Dermis microvascular lymphatic vessel endothelial cell (primary cell): ENCODE data around the gene RFX4. TPM values are rescaled to one million over a fixed set of nuclear protein-coding genes. Genes with fewer than 3 reads are reported as not detected.

ENCODE experiments used
- DNase-seq, 2 donors: peaks; one replicate each; pipeline versions ENCODE4 v3.0.0 to v3.0.0-alpha.2; 2010; ENCODE audit warnings: low read depth in 2 of 2
- total RNA-seq: library from RNA; depleted of rRNA; stranded (reverse); fragments of >200 nt; gene quantifications from 2 replicates; pipeline ENCODE4 v1.2.1, GENCODE V29; 2014

The RFX4 gene
- total RNA-seq, 1 donor from 2014 or later, result not detected

- DNase-seq, result no peak
Measured at GRCh38 chr12:106646472-106646871, 63.7 kb downstream of the RFX4 start.

GRCh38 chr12:106647793-106648514 lies 65.2 kb downstream of the RFX4 start:
- no peak for DNase-seq

DNA sequence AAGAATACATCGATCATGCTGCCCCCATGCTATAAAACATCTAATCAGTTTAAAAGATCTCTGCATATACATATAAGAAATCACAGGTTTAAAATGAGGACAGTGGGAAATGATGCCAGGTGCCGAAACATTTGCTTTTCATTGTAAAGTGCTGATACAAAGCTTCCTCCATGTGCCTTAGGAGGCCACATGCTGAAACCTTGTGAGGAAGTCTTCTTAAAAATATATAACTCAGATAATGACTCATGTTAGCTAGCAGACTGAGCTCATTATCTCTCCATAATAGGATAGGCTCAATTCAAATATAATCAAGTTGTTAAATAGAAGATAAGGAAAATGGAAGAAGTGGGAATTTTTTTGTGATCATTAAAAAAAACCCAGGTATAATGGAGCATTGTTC lies 65.9 kb downstream of the RFX4 start:
- no peak for DNase-seq

DNA sequence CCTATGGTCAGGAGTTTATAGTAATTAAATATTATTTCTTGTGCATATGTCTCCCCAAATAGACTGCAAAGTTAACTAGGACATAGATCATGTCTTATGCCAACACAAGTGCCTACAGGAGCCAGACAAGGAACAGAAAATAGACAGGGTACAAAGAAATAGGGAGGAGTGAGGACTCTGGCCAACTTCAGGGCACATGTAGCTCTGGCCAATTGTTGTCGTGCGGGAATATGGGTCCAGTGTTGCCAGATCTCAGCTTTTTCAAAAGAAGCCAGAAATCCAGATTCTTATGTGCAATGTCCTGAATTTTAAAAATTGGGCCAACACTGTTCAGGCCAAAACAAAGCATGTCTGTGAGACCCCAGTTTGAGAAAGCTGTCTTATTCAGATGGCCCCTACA lies 68.7 kb downstream of the RFX4 start:
- no peak for DNase-seq

- no peak for DNase-seq
Measured at GRCh38 chr12:106652510-106653015, 69.8 kb downstream of the RFX4 start.

- no peak for DNase-seq
Measured at GRCh38 chr12:106655577-106655976, 72.8 kb downstream of the RFX4 start.

DNA sequence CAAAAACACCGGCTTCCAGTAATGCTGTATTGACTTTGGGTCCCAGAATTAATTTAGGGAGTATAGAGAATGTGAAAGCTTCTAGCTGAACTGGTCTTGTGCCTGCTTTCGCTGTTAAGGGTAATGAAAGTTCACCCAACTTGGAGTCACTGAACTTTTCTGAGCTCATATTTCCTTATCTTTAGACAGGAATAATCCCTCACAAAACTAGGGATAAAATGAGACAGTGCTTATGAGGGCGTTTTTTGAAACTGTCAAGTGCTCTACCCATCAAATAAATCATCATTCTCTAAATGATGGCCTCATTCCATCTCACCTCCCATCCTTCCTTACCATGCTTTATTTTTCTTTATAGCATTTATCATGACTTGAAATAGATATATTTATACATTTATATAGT lies 74.7 kb downstream of the RFX4 start:
- DNase-seq, result no peak

DNA sequence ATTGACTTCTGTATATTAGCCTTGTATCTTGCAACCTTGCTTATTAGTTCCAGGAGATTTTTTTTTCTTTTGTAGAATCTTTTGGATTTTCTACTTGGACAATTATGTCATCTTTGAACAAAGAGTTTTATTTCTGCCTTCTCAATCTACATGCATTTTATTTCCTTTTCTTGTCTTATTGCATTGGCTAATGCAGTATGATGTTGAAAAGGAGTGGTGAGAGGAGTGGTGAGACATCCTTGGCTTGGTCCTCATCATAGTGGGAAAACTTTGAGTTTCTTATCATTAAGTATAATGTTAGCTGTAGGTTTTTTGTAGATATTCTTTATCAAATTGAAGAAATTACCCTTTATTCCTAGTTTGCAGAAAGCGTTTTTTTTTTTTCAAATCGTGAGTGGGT lies 80.6 kb downstream of the RFX4 start:
- no peak for DNase-seq

GRCh38 chr12:106669216-106669615 lies 86.4 kb downstream of the RFX4 start:
- no peak for DNase-seq

- DNase-seq, result no peak
Measured at GRCh38 chr12:106670131-106670530, 87.3 kb downstream of the RFX4 start.

GRCh38 chr12:106671840-106672239 lies 89.0 kb downstream of the RFX4 start:
- DNase-seq, result no peak

DNA sequence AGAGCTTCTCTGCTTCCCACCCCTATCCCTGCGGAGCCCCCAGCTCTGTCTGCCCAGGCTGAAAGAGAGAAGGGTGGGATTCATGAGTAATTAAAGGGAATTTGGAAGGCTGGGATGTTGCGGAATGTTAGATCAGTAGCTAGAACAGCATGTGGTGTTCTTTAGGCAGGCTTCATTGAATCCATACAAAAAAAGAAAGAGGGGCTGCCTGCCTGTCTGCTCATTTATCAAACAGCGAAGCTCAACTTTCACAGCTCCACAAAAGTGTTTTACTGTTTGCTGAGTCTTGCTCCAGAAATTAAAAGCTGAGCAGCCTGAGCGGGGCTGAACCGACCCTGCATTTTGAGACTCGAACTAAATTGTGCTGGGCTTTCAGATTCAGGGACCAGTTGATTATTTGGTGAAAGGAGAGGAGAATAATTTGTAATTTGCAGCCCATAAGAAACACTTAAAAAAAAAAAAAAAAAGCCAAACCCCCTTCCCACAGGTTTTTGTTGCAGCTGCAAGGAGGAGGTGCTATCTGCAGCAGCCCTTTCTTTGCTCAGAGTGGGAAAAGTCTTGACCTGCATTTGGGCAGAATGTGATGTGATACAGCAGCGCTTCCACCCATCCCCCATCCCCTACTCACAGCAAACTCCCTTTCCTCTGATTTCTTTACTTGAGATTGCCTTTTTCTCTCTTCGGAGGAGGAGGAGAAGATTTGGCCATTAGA lies 89.7 kb downstream of the RFX4 start:
- no peak for DNase-seq

- no peak for DNase-seq
Measured at GRCh38 chr12:106673141-106673540, 90.3 kb downstream of the RFX4 start.

DNA sequence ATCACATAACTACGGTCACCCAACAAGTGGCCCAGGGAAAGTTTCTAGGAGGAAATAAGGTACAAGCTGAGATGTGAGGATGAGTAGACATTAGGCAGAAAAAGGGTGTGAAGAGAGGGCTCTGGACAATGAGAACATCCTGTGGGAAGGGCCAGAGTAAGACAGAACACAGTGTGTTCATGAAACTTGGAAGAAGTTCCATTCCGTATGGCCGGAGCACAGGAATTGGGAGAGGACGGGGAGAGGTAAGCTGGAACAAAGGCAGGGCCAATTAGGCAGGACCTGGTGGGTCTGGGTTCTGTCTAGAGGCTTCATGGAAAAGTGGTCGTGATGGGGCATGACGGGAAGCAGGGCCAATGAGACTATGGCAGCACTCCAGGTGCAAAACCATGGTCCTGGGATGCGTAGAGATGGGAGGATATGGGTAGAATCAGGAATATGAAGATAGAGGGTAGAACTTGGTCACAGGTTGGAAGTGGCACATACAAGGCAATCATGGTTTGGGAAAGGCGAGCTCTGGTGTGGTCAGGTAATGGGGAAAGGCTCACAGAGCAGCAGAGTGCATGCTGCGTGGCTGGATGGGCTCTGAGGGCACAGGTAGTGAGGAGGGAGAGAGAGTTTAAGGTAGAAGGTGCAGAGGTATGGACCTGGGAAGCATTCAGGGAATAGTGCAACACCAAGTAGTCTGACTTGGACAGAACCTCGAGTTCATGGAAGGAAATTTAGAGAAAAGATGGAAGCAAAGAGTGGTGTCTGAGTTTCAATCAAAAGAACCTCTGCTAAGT lies 93.0 kb downstream of the RFX4 start:
- DNase-seq, result no peak

GRCh38 chr12:106679574-106679973 lies 96.8 kb downstream of the RFX4 start:
- DNase-seq, result no peak

GRCh38 chr12:106680280-106680679 lies 97.5 kb downstream of the RFX4 start:
- DNase-seq, result no peak

DNA sequence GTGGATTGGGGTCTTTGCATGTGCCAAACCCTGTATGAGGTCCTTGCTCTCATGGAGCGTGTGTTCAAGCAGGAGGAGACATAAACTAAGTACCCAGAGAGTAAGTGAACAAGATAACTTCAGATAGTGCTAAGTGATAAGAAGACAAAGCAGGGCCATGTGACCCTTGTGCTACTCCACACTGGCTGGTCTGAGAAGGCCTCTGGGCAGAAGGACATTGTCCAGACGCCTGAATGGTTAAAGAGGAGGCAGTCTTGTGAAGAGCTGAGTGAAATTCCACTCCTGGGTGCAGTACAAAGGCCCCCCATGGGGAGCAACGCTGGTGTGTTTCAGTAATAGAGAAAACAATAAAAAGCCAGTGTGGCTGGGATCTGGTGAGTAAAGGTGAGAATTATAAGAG lies 98.4 kb downstream of the RFX4 start:
- no peak for DNase-seq

- peak; percentile 20 to 51 for DNase-seq
Measured at GRCh38 chr12:106682594-106683234, 99.9 kb downstream of the RFX4 start.

GRCh38 chr12:106684497-106684896 lies 101.7 kb downstream of the RFX4 start:
- DNase-seq, result no peak

DNA sequence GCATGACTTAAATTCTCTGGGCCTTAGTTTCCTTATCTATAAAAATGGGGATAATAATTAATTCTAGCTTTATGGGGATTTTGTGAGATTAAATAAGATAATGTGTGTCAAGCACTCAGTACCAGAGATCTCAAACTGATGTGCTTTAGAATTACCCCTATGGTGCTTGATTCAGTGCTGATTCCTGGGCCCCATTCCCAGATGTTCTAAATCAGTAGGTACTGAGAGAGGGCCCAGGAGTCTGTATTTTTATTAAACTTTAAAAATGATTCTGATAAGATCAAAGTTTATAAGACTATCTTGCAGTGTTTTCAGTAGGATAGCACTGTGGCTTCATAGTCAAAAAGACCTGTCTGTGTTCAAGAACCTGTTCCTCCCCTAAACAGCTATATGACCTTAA lies 102.6 kb downstream of the RFX4 start:
- no peak for DNase-seq

DNA sequence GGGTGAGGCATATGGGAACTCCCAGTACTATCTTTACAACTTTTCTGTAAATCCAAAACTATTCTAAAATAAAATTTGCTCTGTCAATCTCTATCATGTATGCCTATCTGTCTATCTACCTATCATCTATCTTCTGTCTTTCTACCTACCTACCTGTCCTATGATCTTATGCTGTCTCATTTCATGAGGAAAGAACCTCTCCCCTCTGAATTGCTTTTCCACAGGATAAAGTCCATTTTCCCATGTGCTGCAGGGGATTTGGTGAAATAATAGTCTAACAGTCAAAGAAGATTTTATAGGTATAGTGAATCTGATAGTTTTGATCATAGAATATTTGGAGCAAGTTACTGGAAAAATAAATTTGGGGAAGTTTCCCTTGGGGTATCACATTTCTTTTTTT lies 104.9 kb downstream of the RFX4 start:
- no peak for DNase-seq
